Naive B cell (primary cell): ENCODE results near the gene AGFG2. TPM values are rescaled to one million over a fixed set of nuclear protein-coding genes. Genes with fewer than 3 reads are reported as not detected.
"Not testable (repeated sequence)": the region's sequence is repeated elsewhere in the genome, so short reads cannot be mapped to it uniquely, and the experiment has no call there.

ENCODE experiments used
- ATAC-seq, 2 donors: fragments of 150-1000 bp; cut with Tn5 transposase; 2 replicates each; pipeline ENCODE4 v1.10.0; 2021; ENCODE audit warnings: low read depth in 2 of 2, mild to moderate bottlenecking in 2 of 2, moderate library complexity in 2 of 2
- DNase-seq: peaks from one replicate; pipeline ENCODE4 v3.0.0; 2022
- H3K27ac Mint-ChIP-seq, 6 donors: one replicate each; pipeline ENCODE4 v1.8.0; 2020 to 2022; ENCODE audit warnings: mild to moderate bottlenecking in 6 of 6, mixed read lengths in 6 of 6, moderate library complexity in 5 of 6, inconsistent platforms in 2 of 6
- H3K27me3 Mint-ChIP-seq, 3 donors: one replicate each; pipeline ENCODE4 v1.8.0; 2021 to 2022; ENCODE audit warnings: mixed read lengths in 3 of 3, mild to moderate bottlenecking in 1 of 3
- H3K36me3 Mint-ChIP-seq, 2 donors: one replicate each; pipeline ENCODE4 v1.8.0; 2020 to 2022; ENCODE audit warnings: mixed read lengths in 2 of 2, inconsistent platforms in 1 of 2, mild to moderate bottlenecking in 1 of 2
- H3K4me1 Mint-ChIP-seq, 3 donors: one replicate each; pipeline ENCODE4 v1.8.0; 2020 to 2022; ENCODE audit warnings: mixed read lengths in 3 of 3, inconsistent platforms in 1 of 3, mild to moderate bottlenecking in 1 of 3, moderate library complexity in 1 of 3
- H3K4me3 Mint-ChIP-seq, 8 donors: one replicate each; pipeline ENCODE4 v1.8.0; 2020 to 2022; ENCODE audit warnings: mild to moderate bottlenecking in 8 of 8, mixed read lengths in 8 of 8, moderate library complexity in 8 of 8, inconsistent platforms in 2 of 8
- H3K9me3 Mint-ChIP-seq, 7 donors: one replicate each; pipeline ENCODE4 v1.8.0; 2020 to 2022; ENCODE audit warnings: mixed read lengths in 7 of 7, mild to moderate bottlenecking in 5 of 7, inconsistent platforms in 2 of 7, moderate library complexity in 1 of 7
- polyA plus RNA-seq, 6 donors: library from polyadenylated mRNA; unstranded; fragments of 300-500 nt; fragmentation: Illumina TruSeq; gene quantifications; one replicate each; pipeline ENCODE4 v1.2.3, GENCODE V29; 2021; ENCODE audit warnings: low read depth in 6 of 6

Gene AGFG2
- polyA plus RNA-seq, 6 donors from 2014 or later: 3.1 to 5.9 (median 4.1) TPM; not detected in 1

DNA sequence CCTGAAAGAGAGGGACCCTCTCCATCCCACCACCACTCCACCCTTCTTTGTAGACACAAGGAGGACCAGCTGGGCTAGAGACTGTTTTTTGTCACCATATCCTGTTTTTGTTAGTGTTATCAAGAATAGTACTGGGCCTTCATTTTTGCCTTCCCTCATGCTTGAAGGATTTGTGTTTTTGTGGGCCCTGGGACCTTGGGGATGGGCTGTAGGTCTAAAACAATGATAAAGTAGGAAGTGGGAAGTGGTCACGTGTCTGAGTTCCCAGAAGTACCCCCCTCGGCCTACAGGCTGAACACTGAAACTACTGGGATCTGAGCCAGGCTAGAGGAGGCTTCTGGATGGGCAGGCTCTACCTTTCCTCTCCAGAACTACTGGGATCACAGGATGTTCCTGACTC is 8.9 kb downstream of the AGFG2 start:
- H3K27me3 Mint-ChIP-seq: no peaks in the 10 kb centered on the region
- H3K36me3 Mint-ChIP-seq: peaks cover 5 to 7% of the 10 kb centered on the region in 2 donors
- peak overlapping the region in 5 of 6 donors; percentile 30 to 86 (median 70) for H3K27ac Mint-ChIP-seq
- no peak for ATAC-seq
- peak overlapping the region in 2 of 8 donors; percentile 16 to 45 for H3K4me3 Mint-ChIP-seq
- H3K9me3 Mint-ChIP-seq: no peaks in the 10 kb centered on the region
- no peak for DNase-seq
- H3K4me1 Mint-ChIP-seq: peaks cover 26 to 45% (median 42%) of the 10 kb centered on the region in 3 donors

DNA sequence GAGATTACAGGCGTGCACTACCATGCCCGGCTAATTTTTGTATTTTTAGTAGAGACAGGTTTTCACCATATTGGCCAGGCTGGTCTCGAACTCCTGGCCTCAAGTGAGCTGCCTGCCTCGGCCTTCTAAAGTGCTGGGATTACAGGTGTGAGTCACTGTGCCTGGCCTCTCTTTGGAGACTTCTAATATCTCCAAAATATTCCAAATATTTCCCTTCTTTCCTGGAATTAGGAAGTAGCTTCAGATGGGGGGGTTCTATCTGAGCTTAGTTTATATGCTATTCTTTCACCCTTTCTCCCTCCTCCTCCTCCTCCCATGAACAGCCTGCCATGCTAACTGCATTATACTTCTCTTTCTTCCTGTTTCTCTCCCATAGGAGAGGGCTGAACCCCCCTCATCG is 9.4 kb downstream of the AGFG2 start:
- not testable (repeated sequence) for ATAC-seq, DNase-seq, H3K27me3 Mint-ChIP-seq, H3K36me3 Mint-ChIP-seq, H3K9me3 Mint-ChIP-seq
- Mint-ChIP-seq H3K4me1 (peaks cover 26 to 45% (median 42%) of the 10 kb centered on the region in 3 donors), H3K27ac (peak overlapping the region in 1 of 6 donors; percentile 42), H3K4me3 (peak overlapping the region in 1 of 8 donors; percentile 47)

DNA sequence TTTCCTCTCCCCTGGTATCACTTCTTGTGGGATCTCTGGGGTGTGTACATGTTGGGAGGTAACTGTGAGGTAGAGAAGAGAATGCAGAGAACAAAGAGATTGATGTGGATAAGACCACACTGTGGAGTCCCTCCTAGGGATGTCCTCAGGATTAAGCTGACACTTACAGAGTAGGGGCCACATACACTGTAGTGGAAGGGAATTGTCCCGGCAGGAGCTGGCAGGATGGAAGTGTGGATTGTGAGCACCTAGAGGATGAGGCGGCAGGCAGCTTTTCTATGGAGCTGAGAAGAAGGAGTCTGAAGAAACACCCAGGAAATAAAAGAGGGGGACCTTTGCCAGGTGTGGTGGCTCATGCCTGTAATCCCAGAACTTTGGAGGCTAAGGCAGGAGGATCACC is 13.5 kb downstream of the AGFG2 start:
- Mint-ChIP-seq H3K4me1 (peaks cover 18 to 30% (median 20%) of the 10 kb centered on the region in 3 donors), H3K36me3 (peaks cover 7 to 9% of the 10 kb centered on the region in 2 donors), H3K9me3 (no peaks in the 10 kb centered on the region), H3K4me3 (peak overlapping the region in 1 of 8 donors; percentile 53), H3K27ac (peak overlapping the region in 2 of 6 donors; percentile 47 to 67), H3K27me3 (no peaks in the 10 kb centered on the region)
- DNase-seq (no peak), ATAC-seq (no peak)

DNA sequence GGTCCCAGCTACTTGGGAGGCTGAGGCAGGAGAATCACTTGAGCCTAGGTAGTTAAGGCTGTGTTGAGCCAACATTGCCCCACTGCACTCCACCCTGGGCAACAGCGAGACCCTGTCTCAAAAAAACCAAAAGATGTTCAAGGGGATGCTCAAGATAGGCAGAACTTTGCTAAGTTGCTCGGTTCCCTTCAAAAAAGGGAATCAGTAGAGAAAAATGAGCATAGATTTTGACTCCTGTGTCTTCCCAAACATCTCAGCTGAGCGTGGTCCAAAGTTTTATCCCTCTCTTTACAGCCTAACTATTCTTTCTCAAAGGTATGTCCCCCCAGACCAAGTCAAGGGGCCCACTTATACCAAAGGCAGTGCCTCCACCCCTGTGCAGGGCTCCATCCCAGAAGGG is 14.0 kb downstream of the AGFG2 start:
- Mint-ChIP-seq H3K4me3 (no peak overlapping the region), H3K9me3 (no peaks in the 10 kb centered on the region), H3K36me3 (peaks cover 7 to 9% of the 10 kb centered on the region in 2 donors), H3K4me1 (peaks cover 14 to 25% (median 15%) of the 10 kb centered on the region in 3 donors), H3K27me3 (no peaks in the 10 kb centered on the region), H3K27ac (peak overlapping the region in 1 of 6 donors; percentile 47)
- no peak for ATAC-seq
- no peak for DNase-seq

DNA sequence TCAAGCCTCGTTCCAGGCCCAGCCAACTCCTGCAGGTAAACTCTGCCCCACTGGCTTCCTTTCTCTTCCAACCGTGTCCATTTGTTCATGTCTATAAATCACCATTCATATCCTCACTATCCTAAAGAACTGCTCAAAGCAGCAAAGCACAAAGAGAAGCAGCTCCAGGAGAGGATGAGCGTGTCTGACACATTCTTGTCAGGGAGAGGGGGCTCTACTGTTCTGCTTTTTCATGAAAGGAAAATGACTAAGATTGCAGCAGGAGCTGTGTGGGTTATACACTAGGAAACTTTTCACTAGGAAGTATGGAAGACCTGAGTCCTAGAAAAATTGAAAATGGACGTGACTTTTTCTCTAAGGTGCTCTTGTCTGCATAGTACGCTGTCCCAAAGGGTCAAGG is 16.7 kb downstream of the AGFG2 start:
- no peak for ATAC-seq
- DNase-seq: no peak
- H3K36me3 Mint-ChIP-seq: peaks cover 5 to 7% of the 10 kb centered on the region in 2 donors
- no peaks in the 10 kb centered on the region for H3K27me3 Mint-ChIP-seq
- peaks cover 8 to 16% (median 8%) of the 10 kb centered on the region in 3 donors for H3K4me1 Mint-ChIP-seq
- peak overlapping the region in 1 of 6 donors; percentile 1 for H3K27ac Mint-ChIP-seq
- H3K9me3 Mint-ChIP-seq: no peaks in the 10 kb centered on the region
- no peak overlapping the region for H3K4me3 Mint-ChIP-seq

DNA sequence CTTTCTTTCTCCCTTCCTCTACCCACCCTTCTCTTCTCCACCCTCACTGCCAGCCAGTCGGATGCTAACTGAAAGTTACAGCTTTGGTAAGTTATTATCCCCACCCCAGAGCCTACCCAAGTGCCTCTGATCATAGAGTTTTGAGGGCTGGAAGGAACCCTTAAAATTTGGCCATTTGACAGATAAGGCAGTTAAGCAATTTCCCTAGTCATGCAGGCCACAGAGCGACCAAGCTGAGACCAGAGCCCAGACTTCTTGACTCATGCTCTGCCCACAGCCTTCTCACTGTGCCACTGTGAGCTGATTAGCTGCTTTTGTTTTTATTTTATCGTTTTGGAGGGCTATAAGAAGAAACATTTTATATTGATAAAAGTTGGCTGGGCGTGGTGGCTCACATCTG is 17.5 kb downstream of the AGFG2 start:
- no peak overlapping the region for H3K4me3 Mint-ChIP-seq
- ATAC-seq: no peak
- no peaks in the 10 kb centered on the region for H3K9me3 Mint-ChIP-seq
- H3K27ac Mint-ChIP-seq: no peak overlapping the region
- H3K4me1 Mint-ChIP-seq: peaks cover 7 to 15% (median 8%) of the 10 kb centered on the region in 3 donors
- peaks cover 5 to 7% of the 10 kb centered on the region in 2 donors for H3K36me3 Mint-ChIP-seq
- H3K27me3 Mint-ChIP-seq: no peaks in the 10 kb centered on the region
- DNase-seq: no peak

DNA sequence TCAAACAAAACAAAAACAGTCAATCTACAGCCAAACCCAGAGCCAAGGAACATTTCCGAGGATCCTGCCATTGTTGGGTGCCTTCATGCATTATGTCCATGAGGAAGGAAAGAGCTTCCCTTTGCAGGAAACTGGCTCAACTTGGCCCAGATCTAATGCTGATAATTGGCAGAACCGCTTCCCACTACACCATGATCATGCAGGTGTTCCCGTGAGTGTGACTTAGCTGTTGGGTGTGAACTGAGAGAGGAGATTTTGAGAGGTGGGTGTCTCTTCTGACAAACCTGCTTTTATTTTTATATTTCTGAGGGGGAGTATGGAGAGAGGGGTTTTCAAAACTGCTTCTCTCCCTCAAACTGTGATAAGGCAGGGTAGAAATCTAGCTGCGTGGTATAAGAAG is 20.1 kb downstream of the AGFG2 start:
- Mint-ChIP-seq H3K4me1 (peaks cover 8 to 17% (median 14%) of the 10 kb centered on the region in 3 donors), H3K27ac (no peak overlapping the region), H3K27me3 (no peaks in the 10 kb centered on the region), H3K9me3 (no peaks in the 10 kb centered on the region), H3K36me3 (peaks cover 0 to 5% of the 10 kb centered on the region in 2 donors), H3K4me3 (no peak overlapping the region)
- ATAC-seq (no peak), DNase-seq (no peak)

DNA sequence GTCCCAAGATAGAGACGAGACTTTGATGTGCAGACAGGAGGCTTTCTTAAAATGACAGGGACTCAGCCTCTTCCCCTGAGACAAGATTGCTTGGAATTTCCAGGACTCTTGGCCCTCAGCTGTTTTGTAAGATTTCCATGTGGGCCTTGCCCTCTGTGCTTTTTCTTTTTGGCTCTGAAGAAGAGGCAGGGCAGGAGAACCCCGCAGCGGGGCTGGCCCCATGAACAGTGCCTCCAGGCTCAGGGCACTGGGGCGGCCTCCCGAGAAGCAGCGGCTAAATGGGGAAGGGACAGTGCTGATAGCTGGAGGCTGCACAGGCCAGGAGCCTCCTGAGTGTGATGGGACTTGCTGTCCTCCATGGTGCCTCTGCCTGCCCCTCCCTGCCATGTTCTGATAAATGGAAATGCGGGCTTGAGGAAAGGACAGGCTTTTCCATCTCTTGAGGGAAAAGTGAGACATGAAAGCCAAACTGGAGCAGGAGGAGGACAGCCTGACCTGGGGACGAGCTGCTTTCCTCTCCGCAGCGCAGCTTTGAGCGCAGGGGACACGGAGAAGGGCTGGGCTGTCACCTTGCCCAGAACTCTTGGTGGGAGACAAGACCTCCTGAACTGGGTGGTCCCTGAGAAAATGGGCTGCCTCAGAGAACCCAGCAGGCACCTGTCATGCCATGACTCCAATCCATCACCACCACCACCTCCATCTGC is 22.6 kb downstream of the AGFG2 start:
- DNase-seq: no peak
- Mint-ChIP-seq H3K4me1 (peaks cover 8 to 20% (median 19%) of the 10 kb centered on the region in 3 donors), H3K36me3 (no peaks in the 10 kb centered on the region), H3K27me3 (no peaks in the 10 kb centered on the region), H3K4me3 (no peak overlapping the region), H3K9me3 (no peaks in the 10 kb centered on the region), H3K27ac (no peak overlapping the region)
- no peak for ATAC-seq

DNA sequence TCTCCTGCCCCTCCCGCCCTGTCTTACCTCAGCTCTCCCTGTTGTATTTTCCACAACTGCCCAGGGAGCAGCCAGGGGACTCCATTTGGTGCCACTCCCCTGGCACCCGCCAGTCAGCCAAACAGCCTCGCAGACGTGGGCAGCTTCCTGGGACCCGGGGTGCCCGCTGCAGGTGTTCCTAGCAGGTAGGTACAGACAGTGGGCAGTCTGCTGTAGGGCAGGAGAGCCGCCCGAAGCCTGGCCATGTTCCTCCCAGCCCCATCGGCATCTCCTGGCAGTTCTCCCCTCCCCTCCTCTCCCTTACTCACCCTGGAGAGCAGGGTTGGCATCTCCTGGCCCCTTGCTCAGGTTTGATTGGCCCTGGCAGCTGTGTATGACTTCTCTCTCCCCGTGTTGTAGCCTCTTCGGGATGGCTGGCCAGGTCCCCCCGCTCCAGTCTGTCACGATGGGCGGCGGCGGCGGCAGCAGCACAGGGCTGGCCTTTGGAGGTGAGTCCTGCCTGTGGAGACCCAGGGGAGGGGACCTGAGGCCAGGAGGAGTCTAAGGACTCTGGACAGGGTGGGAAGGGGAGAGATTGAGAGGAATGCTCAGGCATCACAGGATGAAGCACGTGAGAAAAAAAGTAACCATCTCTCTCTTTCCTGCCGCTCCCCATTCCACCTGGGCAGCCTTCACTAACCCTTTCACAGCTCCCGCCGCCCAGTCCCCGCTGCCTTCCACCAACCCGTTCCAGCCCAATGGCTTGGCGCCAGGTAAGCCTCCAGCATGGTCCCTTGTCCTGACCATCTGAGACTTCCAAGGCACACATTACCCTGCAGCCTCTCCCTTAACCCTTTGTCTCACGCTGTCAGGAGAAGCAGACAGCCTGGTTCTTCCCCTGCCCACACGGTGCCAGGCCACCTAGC is 23.4 kb downstream of the AGFG2 start:
- no peak for ATAC-seq
- DNase-seq: no peak
- Mint-ChIP-seq H3K27me3 (no peaks in the 10 kb centered on the region), H3K27ac (peak overlapping the region in 1 of 6 donors; percentile 62), H3K4me3 (no peak overlapping the region), H3K9me3 (no peaks in the 10 kb centered on the region), H3K4me1 (peaks cover 8 to 27% (median 24%) of the 10 kb centered on the region in 3 donors), H3K36me3 (no peaks in the 10 kb centered on the region)

DNA sequence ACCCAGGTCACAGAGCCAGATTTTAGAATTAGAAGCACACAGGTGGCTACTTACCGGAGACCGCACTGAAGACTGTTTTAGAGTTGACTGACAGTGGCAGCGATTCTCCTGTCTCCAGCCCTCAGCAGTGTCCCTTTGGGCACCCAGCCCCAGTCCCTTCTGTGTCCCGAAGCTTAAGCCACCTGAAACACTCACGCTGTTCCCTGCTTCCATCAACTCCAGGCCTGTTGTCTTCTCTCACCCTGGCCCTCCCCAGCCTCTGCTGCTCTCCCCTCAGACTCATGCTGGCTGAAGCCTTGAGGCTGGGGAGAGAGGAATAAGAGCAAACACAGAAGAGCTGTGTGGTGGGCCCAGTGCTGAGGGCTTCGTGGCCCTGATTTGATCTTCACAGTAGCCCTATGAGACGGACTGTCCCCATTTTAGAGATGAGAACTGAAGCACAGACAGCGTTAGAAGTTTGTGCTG is 24.1 kb downstream of the AGFG2 start:
- ATAC-seq (no peak), DNase-seq (no peak)
- H3K27ac Mint-ChIP-seq: no peak overlapping the region
- peak overlapping the region in 1 of 8 donors; percentile 25 for H3K4me3 Mint-ChIP-seq
- no peaks in the 10 kb centered on the region for H3K27me3 Mint-ChIP-seq
- peaks cover 15 to 34% (median 31%) of the 10 kb centered on the region in 3 donors for H3K4me1 Mint-ChIP-seq
- no peaks in the 10 kb centered on the region for H3K36me3 Mint-ChIP-seq
- H3K9me3 Mint-ChIP-seq: no peaks in the 10 kb centered on the region

DNA sequence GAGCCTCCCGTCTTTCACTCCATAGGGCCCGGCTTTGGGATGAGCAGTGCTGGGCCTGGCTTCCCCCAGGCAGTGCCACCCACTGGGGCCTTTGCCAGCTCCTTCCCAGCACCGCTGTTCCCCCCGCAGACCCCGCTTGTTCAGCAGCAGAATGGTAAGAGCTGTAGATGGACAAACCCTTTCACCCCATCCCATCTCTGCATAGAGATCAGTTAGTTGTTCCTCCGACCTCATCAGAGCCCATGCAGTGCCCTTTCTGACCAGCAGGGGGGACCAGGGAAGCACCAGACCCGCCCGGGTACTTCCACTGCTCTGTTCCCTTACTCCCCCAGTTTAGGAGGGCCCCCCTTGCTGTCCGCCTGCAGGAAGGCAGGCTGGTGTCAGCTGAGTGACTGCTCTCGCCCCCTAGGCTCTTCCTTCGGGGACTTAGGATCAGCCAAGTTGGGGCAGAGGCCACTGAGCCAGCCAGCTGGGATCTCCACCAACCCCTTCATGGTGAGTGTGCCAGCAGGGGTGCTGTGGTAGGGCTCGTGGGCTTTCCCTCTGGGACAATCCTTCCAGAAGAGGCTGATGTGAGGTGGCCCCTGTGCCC is 24.9 kb downstream of the AGFG2 start:
- no peaks in the 10 kb centered on the region for H3K9me3 Mint-ChIP-seq
- H3K27ac Mint-ChIP-seq: peak overlapping the region in 1 of 6 donors; percentile 76
- DNase-seq (peak; percentile 76), ATAC-seq (peak; percentile 76 to 77)
- no peaks in the 10 kb centered on the region for H3K27me3 Mint-ChIP-seq
- H3K36me3 Mint-ChIP-seq: no peaks in the 10 kb centered on the region
- H3K4me1 Mint-ChIP-seq: peaks cover 20 to 42% (median 38%) of the 10 kb centered on the region in 3 donors
- no peak overlapping the region for H3K4me3 Mint-ChIP-seq

DNA sequence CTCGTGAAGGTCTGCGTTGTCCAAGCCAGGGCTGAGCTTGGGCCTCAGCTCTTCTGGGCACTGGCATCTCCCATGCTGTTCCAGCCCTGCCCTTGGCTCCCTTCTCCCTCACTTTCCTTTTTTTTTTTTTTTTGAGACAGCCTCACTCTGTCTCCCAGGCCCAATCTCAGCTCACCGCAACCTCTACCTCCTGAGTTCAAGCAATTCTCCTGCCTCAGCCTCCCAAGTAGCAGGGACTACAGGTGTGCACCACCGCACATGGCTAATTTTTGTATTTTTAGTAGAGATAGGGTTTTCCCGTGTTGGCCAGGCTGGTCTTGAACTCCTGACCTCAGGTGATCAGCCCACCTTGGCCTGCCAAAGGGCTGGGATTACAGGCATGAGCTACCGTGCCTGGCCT is 25.4 kb downstream of the AGFG2 start:
- H3K4me1 Mint-ChIP-seq: peaks cover 25 to 42% (median 40%) of the 10 kb centered on the region in 3 donors
- peak overlapping the region in 1 of 6 donors; percentile 60 for H3K27ac Mint-ChIP-seq

DNA sequence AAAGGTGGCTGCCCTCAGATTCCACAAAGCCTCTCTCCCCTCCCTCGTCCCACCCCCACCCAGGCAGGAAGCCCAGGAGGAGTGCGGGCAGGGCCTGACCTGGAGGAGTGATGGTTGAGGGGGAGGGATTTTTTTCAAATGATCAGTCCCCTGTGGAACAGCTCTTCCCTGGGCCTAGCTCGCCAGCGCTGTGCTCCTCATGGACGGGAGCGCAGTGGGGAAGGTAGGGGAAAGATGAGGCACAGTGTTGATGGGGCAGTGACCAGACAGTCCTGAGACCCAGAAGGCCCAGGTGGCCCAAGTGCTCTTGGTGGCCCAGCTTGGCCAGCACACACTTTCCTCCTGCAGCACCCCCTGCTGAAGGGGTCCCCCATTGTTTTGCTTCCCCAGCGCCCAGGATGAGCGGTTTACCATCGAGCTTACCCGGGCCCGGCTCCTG is 26.1 kb downstream of the AGFG2 start:
- no peak for ATAC-seq
- Mint-ChIP-seq H3K27me3 (no peaks in the 10 kb centered on the region), H3K9me3 (no peaks in the 10 kb centered on the region), H3K27ac (no peak overlapping the region), H3K36me3 (no peaks in the 10 kb centered on the region), H3K4me3 (no peak overlapping the region), H3K4me1 (peaks cover 23 to 44% (median 38%) of the 10 kb centered on the region in 3 donors)
- DNase-seq: no peak

More for the DNA sequence above, 25.4 kb downstream of the AGFG2 start:
- H3K36me3 Mint-ChIP-seq, DNase-seq, H3K27me3 Mint-ChIP-seq, H3K9me3 Mint-ChIP-seq, ATAC-seq, H3K4me3 Mint-ChIP-seq: not testable (repeated sequence)
